ENCODE data around the gene TNFRSF13B.
"Not testable (repeated sequence)": the region's sequence is repeated elsewhere in the genome, so short reads cannot be mapped to it uniquely, and the experiment has no call there.

GRCh38 chr17:17016199-17017197 is 44.6 kb upstream of the TNFRSF13B start:
- TF ChIP-seq CTCF (IDR thresholded peaks at IDR 0.05 in 2 of 3, conservative IDR thresholded peaks at IDR 0.05 in 1 of 3; ENCODE audit: borderline replicate concordance in 1 of 3, insufficient read depth in 1 of 3, low read depth in 2 of 3, low read length in 2 of 3); ZNF274 (IDR thresholded peaks at IDR 0.05; ENCODE audit: low read depth, low read length); CBX3 (IDR thresholded peaks at IDR 0.05; ENCODE audit: low read depth); EZH2 (IDR thresholded peaks at IDR 0.05); REST (IDR thresholded peaks at IDR 0.05; ENCODE audit: low read depth): not testable (repeated sequence)
